Measurements from ENCODE around the gene GMDS. TPM values are rescaled to one million over a fixed set of nuclear protein-coding genes. Genes with fewer than 3 reads are reported as not detected.

Gene GMDS
- total RNA-seq, 2 experiments from 2014 or later, result 33.2 to 33.5 TPM

GRCh38 chr6:2148748-2149147, 96.7 kb downstream of the GMDS start:
- Mint-ChIP-seq H3K4me1 (no peaks in the 10 kb centered on the region), H3K27ac (no peak overlapping the region), H3K9me3 (ENCODE audit: low read depth) (no peaks in the 10 kb centered on the region), H3K36me3 (ENCODE audit: low read depth) (peaks cover under 1% of the 10 kb centered on the region), H3K27me3 (no peaks in the 10 kb centered on the region), H3K4me3 (no peak overlapping the region)
- DNase-seq, result no peak
- POLR2A ChIA-PET, result interaction anchor here (0.6 kb wide), 1 partner anchor 52 kb away, joined by 3 read pairs; no protein-coding TSS in a partner anchor
- ATAC-seq, result no peak
- intact Hi-C loops (cut with DNase I, micrococcal nuclease), result no loop called here
- CTCF ChIA-PET, result no interaction called here

- Mint-ChIP-seq H3K27me3 (no peaks in the 10 kb centered on the region), H3K27ac (no peak overlapping the region), H3K4me1 (no peaks in the 10 kb centered on the region), H3K9me3 (ENCODE audit: low read depth) (no peaks in the 10 kb centered on the region), H3K36me3 (ENCODE audit: low read depth) (peaks cover 2% of the 10 kb centered on the region), H3K4me3 (no peak overlapping the region)
- no peak for DNase-seq
- ChIA-PET POLR2A (no interaction called here), CTCF (no interaction called here)
- ATAC-seq, result no peak
- intact Hi-C loops (cut with DNase I, micrococcal nuclease), result no loop called here
Observed at GRCh38 chr6:2147766-2148448, 97.5 kb downstream of the GMDS start.

DNA sequence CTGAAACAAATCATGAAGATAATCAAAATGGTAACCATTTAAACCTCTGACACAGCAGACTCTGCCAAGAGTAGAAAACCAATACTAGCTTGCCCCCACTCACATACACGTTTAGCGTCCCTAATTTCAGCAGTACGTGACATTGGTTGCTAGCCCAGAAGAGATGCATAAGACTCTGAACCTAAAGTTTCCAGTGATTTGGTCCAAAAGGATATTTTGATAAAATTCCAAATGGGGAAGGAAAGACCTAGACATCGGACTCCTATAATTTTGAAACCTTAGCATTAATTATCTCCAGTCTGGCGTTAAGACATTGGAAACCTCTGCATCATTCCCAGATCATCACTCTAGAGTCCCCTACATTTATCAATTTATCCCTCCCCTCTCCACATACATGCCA, 98.1 kb downstream of the GMDS start:
- DNase-seq, result no peak
- Mint-ChIP-seq H3K36me3 (ENCODE audit: low read depth) (peaks cover 2% of the 10 kb centered on the region), H3K4me1 (no peaks in the 10 kb centered on the region), H3K4me3 (no peak overlapping the region), H3K9me3 (ENCODE audit: low read depth) (no peaks in the 10 kb centered on the region), H3K27me3 (no peaks in the 10 kb centered on the region), H3K27ac (no peak overlapping the region)
- ChIA-PET CTCF (no interaction called here), POLR2A (no interaction called here)
- intact Hi-C loops (cut with DNase I, micrococcal nuclease), result no loop called here
- ATAC-seq, result no peak

DNA sequence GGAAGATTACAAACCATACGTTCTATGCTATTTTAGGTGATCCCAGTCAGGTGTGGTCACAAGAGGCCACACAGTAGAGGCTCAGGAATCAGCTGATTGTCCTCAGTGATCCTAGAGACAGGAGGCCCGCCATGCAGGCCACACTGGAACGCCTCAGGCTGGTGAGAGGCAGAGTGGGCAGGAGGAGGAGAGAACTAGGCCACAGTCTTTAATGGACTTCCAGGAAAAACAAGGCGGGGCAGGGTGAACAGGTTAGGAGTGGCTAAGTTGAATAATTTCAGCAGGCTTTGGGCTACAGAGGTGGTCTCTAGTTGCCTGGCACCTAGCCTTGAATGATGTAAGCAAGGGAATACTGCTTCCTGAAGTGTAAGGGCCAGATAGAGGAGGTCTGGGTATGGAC, 101.2 kb downstream of the GMDS start:
- H3K36me3 Mint-ChIP-seq (ENCODE audit: low read depth), result peaks cover 2% of the 10 kb centered on the region
- H3K27ac Mint-ChIP-seq, result no peak overlapping the region
- no peaks in the 10 kb centered on the region for H3K27me3 Mint-ChIP-seq
- H3K4me3 Mint-ChIP-seq, result no peak overlapping the region
- no peak for DNase-seq
- H3K9me3 Mint-ChIP-seq (ENCODE audit: low read depth), result no peaks in the 10 kb centered on the region
- H3K4me1 Mint-ChIP-seq, result peaks cover 7% of the 10 kb centered on the region
- CTCF ChIA-PET, result no interaction called here
- ATAC-seq, result no peak
- POLR2A ChIA-PET, result no interaction called here
- intact Hi-C loops (cut with DNase I, micrococcal nuclease), result no loop called here

DNA sequence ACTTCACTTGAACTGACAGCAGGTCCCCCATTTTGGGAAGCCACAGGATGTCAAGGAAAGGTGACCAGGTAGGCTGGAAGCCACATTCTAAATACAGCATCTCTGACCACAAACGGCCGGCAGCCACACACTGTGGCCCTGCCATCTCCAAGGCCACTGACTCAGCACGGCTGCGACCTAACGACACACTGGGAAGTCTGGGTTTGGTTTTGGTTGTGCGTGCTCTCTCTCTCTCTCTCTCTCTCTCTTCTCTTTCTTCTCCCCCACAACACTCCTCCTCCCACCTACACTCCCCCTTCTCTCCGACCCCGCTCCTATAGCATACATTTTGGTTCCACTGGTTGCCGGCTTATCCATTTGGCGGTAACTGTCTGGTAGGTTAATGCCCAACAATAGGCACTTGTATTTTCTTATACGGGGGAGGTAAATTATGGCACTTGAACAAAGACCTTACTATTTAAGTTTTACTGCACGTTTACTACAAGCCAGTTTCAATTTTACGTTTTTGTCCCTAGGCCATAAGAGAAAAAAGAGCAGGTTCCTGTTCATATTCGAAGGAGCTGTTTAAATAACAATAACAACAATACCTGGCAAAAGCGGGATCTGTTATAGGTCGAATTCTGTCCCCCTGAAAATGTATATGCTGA, 103.6 kb downstream of the GMDS start:
- peaks cover 7% of the 10 kb centered on the region for H3K4me1 Mint-ChIP-seq
- peaks cover 2% of the 10 kb centered on the region for H3K36me3 Mint-ChIP-seq (ENCODE audit: low read depth)
- no peak overlapping the region for H3K4me3 Mint-ChIP-seq
- intact Hi-C loops (cut with DNase I, micrococcal nuclease), result no loop called here
- ATAC-seq (no peak), DNase-seq (no peak)
- ChIA-PET POLR2A (no interaction called here), CTCF (no interaction called here)
- H3K27ac Mint-ChIP-seq, result no peak overlapping the region
- no peaks in the 10 kb centered on the region for H3K27me3 Mint-ChIP-seq
- H3K9me3 Mint-ChIP-seq (ENCODE audit: low read depth), result no peaks in the 10 kb centered on the region

- peaks cover 7% of the 10 kb centered on the region for H3K4me1 Mint-ChIP-seq
- no peak for DNase-seq
- no peaks in the 10 kb centered on the region for H3K9me3 Mint-ChIP-seq (ENCODE audit: low read depth)
- H3K4me3 Mint-ChIP-seq, result no peak overlapping the region
- H3K27ac Mint-ChIP-seq, result no peak overlapping the region
- ATAC-seq, result no peak
- H3K27me3 Mint-ChIP-seq, result no peaks in the 10 kb centered on the region
- intact Hi-C loops (cut with DNase I, micrococcal nuclease), result no loop called here
- H3K36me3 Mint-ChIP-seq (ENCODE audit: low read depth), result peaks cover 2% of the 10 kb centered on the region
- ChIA-PET POLR2A (no interaction called here), CTCF (interaction anchor here (0.8 kb wide), 1 partner anchor 530 kb away, joined by 3 read pairs; no protein-coding TSS in a partner anchor)
Observed at GRCh38 chr6:2140438-2141128, 104.8 kb downstream of the GMDS start.

DNA sequence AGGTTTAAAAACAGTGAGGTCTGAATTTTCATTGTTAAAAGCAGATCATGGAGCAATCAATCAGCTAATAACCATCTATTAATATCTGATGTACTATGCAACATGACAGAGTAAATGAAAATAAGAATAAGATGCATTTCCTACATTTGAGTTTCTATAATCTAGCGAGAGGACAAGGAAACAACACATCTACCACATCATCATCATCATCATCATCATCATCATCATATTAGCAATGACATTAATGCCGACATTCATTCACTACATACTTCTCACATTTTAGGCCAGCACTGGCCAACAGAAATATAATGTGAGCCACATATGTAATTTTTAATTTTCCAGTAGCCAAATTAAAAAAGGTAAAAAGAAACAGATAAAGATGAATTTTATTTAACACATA, 110.0 kb downstream of the GMDS start:
- DNase-seq (no peak), ATAC-seq (no peak)
- ChIA-PET CTCF (interaction anchor here (0.8 kb wide), 1 partner anchor 31 kb away, joined by 3 read pairs; no protein-coding TSS in a partner anchor), POLR2A (interaction anchor here (0.6 kb wide), 1 partner anchor 434 kb away, joined by 3 read pairs; no protein-coding TSS in a partner anchor)
- intact Hi-C loops (cut with DNase I, micrococcal nuclease), result no loop called here
- Mint-ChIP-seq H3K27me3 (no peaks in the 10 kb centered on the region), H3K4me3 (no peak overlapping the region), H3K4me1 (no peaks in the 10 kb centered on the region), H3K27ac (no peak overlapping the region), H3K9me3 (ENCODE audit: low read depth) (no peaks in the 10 kb centered on the region), H3K36me3 (ENCODE audit: low read depth) (no peaks in the 10 kb centered on the region)

GRCh38 chr6:2134554-2134953, 110.9 kb downstream of the GMDS start:
- ATAC-seq (no peak), DNase-seq (no peak)
- H3K4me1 Mint-ChIP-seq, result peaks cover 7% of the 10 kb centered on the region
- no peak overlapping the region for H3K27ac Mint-ChIP-seq
- ChIA-PET POLR2A (no interaction called here), CTCF (interaction anchor here (0.5 to 1.7 kb wide), 3 partner anchors 30 to 314 kb away, joined by 3 to 5 read pairs (median 4); no protein-coding TSS in a partner anchor)
- H3K4me3 Mint-ChIP-seq, result no peak overlapping the region
- H3K9me3 Mint-ChIP-seq (ENCODE audit: low read depth), result no peaks in the 10 kb centered on the region
- H3K27me3 Mint-ChIP-seq, result no peaks in the 10 kb centered on the region
- H3K36me3 Mint-ChIP-seq (ENCODE audit: low read depth), result no peaks in the 10 kb centered on the region
- intact Hi-C loops (cut with DNase I, micrococcal nuclease), result no loop called here

DNA sequence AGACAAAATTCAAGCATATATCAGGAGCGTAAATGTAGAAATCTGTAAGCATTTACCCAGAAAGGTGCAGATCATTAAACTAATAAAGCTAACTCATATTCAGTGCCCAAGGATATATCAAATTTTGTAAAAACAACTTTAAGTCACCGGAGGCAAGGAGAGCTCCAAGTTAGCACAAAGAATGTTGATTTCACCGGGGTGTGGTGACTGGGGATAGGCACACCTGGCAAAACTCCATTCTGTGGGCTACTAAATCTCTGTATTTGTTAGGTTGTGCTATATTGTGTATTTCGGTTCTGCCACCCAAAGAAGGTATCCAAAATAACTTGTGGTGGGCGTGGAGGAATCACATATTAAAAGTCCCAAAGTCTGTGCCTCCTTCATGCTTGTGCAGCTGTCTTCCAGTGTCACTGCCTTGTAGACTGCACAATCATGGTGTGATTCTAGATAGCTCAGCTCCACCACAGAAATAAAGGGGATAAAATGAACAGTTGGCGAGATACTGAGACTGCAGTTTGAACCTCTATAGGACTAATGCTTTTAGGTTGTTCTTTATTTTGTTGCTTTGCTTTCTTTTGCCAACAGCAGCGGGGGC, 111.6 kb downstream of the GMDS start:
- Mint-ChIP-seq H3K4me1 (peaks cover 15% of the 10 kb centered on the region), H3K36me3 (ENCODE audit: low read depth) (no peaks in the 10 kb centered on the region), H3K27me3 (no peaks in the 10 kb centered on the region), H3K9me3 (ENCODE audit: low read depth) (no peaks in the 10 kb centered on the region), H3K27ac (no peak overlapping the region), H3K4me3 (no peak overlapping the region)
- no peak for DNase-seq
- ChIA-PET POLR2A (no interaction called here), CTCF (interaction anchor here (0.7 to 1.7 kb wide), 3 partner anchors 13 to 475 kb away, joined by 3 to 5 read pairs (median 4); no protein-coding TSS in a partner anchor)
- ATAC-seq, result no peak
- intact Hi-C loops (cut with DNase I, micrococcal nuclease), result no loop called here

- Mint-ChIP-seq H3K4me1 (peaks cover 22% of the 10 kb centered on the region), H3K9me3 (ENCODE audit: low read depth) (no peaks in the 10 kb centered on the region), H3K27ac (no peak overlapping the region), H3K27me3 (no peaks in the 10 kb centered on the region), H3K4me3 (no peak overlapping the region), H3K36me3 (ENCODE audit: low read depth) (no peaks in the 10 kb centered on the region)
- ChIA-PET CTCF (interaction anchor here (0.9 to 1.7 kb wide), 3 partner anchors 12 to 502 kb away, joined by 3 to 5 read pairs (median 3); no protein-coding TSS in a partner anchor), POLR2A (no interaction called here)
- DNase-seq (no peak), ATAC-seq (no peak)
- intact Hi-C loops (cut with DNase I, micrococcal nuclease), result no loop called here
Observed at GRCh38 chr6:2132916-2133315, 112.5 kb downstream of the GMDS start.

GRCh38 chr6:2132416-2132815, 113.0 kb downstream of the GMDS start:
- H3K4me1 Mint-ChIP-seq, result peaks cover 27% of the 10 kb centered on the region
- ChIA-PET CTCF (interaction anchor here (1.2 kb wide), 1 partner anchor 503 kb away, joined by 3 read pairs; no protein-coding TSS in a partner anchor), POLR2A (no interaction called here)
- H3K27ac Mint-ChIP-seq, result no peak overlapping the region
- no peaks in the 10 kb centered on the region for H3K27me3 Mint-ChIP-seq
- ATAC-seq (no peak), DNase-seq (no peak)
- intact Hi-C loops (cut with DNase I, micrococcal nuclease), result no loop called here
- H3K36me3 Mint-ChIP-seq (ENCODE audit: low read depth), result no peaks in the 10 kb centered on the region
- H3K4me3 Mint-ChIP-seq, result no peak overlapping the region
- H3K9me3 Mint-ChIP-seq (ENCODE audit: low read depth), result no peaks in the 10 kb centered on the region
